GM12873 (cell line): ENCODE results near the gene DNAJB2.

Experiments
- TF ChIP-seq, protein P1 (sequence below): IDR thresholded peaks from 2 replicates; pipeline ENCODE4 v1.5.1; 2012; ENCODE audit warnings: low read depth, mild to moderate bottlenecking, moderate library complexity, low read length, control low read depth; ENCODE audit not compliant: insufficient read depth; ENCODE audit errors: missing control alignments

Gene DNAJB2

DNA sequence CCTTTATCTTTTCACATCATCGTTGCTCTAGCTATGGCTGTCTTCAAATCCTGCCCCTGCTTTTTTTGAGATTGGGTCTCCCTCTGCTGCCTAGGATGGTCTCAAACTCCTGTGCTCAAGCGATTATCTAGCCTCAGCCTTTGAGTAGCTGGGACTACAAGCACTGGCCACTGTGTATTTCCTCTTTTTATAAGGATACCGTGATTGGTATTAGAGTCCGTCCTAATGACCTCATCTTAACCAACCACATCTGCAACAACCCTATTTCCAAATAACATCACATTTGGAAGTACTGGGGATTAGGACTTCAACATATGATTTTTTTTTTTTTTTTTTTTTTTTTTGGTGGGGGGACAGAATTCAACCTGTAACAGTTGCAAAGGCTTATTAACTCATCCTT lies 44.3 kb downstream of the DNAJB2 start:
- TF ChIP-seq, protein P1, sequence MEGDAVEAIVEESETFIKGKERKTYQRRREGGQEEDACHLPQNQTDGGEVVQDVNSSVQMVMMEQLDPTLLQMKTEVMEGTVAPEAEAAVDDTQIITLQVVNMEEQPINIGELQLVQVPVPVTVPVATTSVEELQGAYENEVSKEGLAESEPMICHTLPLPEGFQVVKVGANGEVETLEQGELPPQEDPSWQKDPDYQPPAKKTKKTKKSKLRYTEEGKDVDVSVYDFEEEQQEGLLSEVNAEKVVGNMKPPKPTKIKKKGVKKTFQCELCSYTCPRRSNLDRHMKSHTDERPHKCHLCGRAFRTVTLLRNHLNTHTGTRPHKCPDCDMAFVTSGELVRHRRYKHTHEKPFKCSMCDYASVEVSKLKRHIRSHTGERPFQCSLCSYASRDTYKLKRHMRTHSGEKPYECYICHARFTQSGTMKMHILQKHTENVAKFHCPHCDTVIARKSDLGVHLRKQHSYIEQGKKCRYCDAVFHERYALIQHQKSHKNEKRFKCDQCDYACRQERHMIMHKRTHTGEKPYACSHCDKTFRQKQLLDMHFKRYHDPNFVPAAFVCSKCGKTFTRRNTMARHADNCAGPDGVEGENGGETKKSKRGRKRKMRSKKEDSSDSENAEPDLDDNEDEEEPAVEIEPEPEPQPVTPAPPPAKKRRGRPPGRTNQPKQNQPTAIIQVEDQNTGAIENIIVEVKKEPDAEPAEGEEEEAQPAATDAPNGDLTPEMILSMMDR = no peak

DNA sequence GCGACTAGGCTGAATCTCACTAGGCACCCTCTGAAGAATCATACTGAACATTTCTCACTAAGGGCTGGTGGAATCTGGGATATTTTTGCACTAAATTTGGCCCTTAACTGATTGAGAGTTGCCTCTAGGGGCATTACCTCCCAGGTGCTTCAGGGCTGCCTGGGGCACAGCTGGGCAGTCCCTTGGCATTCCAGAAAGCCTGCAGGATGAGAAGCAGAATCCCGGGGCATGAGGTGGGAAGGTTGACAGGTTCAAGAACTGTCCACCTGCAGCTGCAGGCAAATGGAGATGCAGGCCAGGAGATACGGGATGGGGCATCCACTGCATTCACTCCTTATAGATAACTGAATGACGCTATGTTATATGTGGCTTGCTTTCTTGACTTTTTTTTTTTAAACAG lies 46.0 kb downstream of the DNAJB2 start:
- TF ChIP-seq, protein P1 = no peak

DNA sequence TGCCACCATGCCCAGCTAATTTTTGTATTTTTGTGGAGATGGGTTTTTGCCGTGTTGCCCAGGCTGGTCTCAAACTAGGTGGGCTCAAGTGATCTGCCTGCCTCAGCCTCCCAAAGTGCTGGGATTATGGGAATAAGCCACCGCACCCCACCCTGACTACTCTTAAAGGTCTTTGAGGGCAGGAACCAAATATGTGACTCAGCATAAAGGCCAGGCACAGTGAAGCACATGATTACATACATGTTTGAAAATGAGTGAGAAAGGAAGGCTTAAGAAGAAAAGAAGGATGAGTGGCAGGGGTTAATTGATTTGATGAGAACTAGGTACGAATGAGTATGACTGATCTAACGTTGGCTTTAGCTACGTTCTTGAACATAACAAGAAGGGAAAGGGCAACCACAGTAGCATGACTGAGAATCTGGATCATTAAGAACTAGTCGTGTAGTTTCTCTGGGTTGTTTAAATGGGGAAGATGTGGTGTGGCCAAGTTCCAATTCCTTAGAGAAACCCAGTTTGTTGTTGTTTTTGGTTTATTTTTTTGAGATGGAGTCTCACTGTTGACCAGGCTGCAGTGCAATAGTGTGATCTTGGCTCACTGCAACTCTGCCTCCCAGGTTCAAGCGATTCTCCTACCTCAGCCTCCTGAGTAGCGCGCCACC lies 46.6 kb downstream of the DNAJB2 start:
- TF ChIP-seq, protein P1 = no peak

DNA sequence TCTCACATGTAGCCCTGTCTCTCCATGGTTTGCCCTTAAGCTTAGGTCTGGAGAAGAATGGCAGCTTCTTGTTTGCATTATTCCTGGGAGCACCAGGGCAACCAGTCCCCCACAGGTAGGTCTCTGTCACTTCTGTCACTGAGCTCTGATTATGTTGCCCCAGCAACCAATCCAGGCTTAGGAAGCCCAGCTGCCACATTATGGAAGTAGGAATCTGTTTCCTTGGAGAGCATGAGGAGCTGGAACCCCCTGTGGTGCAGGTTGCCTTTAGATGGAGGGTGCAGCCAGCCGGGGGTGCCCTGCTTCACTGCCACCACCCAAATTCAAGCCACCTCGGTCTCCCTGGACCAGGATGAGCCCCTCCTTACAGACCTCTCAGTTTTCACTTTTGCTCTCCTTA lies 48.6 kb downstream of the DNAJB2 start:
- TF ChIP-seq, protein P1 = no peak

DNA sequence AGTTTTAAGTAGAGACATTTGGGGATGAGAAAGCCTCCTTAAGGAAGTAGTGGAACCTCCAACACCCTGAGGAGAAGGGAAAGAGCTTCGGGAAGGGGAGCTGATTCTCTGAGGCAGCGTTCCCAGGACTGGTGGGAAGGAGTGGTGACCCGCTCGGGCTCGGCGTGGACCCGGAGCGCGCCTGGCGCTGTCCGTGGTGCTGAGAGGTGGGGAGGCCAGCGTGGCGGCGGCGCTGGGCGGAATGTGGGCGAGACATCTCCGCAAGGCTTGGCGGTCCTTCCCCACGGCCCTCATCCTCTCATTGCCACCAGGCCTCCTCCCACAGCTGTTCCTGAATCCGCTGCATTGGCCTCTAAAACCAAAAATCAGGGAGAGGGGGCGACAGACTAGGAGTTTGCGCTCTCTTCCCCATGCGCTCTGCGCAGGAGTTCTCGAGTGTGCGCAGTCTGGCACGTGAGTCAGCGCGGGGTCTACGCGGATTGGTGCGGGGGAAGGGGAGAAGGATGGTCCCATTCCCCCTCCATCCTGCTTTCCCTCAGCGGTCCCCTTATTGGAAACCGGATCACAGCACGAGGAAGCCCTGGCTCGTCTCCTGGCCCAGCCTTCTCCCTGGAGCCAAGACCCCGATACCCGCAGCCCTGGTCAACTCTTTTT lies 52.5 kb downstream of the DNAJB2 start:
- TF ChIP-seq, protein P1 = no peak

DNA sequence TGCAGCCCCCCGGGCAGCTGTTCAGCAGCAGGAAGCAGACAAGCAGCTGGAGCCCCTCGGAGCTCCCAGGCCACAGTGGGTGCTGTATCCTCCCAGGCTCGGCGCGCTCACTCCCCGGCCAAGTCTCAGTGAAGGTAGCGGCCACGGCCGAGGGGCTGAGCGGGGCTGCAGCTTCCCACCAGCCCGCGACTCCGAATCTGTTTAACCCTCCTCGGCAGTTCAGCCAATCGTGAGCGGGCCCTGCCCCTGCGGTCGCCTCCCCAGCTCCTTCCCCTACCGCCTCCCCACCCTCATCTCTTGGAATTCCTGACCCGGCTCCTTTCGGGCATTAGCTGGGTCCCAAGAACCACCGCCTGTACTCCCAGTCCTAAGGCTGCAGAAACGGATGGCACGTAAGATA lies 53.4 kb downstream of the DNAJB2 start, which contains the start of gene RESP18:
TSS of gene RESP18 (minus strand) at position 203 of the 400 bp plus-strand sequence.
- TF ChIP-seq, protein P1 = no peak

DNA sequence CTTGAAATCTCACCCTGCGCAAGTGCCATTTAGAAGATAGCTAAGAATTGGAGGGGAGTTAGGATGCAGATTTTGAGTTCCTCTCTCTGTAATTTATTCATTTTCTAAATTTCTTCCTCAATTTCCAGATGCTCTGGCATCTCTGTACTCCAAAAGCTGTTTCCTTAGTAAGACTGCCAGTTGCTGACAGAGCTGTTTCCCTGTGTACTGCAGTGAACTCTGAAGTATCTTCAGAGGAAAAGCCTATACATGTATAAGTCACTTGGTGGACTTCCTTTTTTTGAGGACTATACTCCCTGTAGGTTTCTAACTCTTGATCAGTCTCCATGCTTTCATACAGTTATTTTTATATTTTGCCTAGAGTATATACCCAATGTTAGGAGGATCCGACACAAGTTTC lies 54.9 kb downstream of the DNAJB2 start:
- TF ChIP-seq, protein P1 = no peak
